Nephron (organoid): Measurements from ENCODE around the gene ID3.

Experiments used
- H3K27ac Mint-ChIP-seq, 3 experiments: 2 replicates each; pipeline ENCODE4 v1.8.0; 2020; ENCODE audit warnings: mixed read lengths in 3 of 3, mild to moderate bottlenecking in 2 of 3, moderate library complexity in 1 of 3
- H3K27me3 Mint-ChIP-seq: 2 replicates; pipeline ENCODE4 v1.8.0; 2021; ENCODE audit warnings: low read depth, mild to moderate bottlenecking, moderate library complexity, mixed read lengths
- H3K36me3 Mint-ChIP-seq: 2 replicates; pipeline ENCODE4 v1.8.0; 2020; ENCODE audit warnings: low read depth, mixed read lengths
- H3K4me1 Mint-ChIP-seq: 2 replicates; pipeline ENCODE4 v1.8.0; 2020; ENCODE audit warnings: mixed read lengths
- H3K4me3 Mint-ChIP-seq, 3 experiments: 2 replicates each; pipeline ENCODE4 v1.8.0; 2020; ENCODE audit warnings: mild to moderate bottlenecking in 3 of 3, mixed read lengths in 3 of 3, moderate library complexity in 2 of 3
- H3K9me3 Mint-ChIP-seq: 2 replicates; pipeline ENCODE4 v1.8.0; 2020; ENCODE audit warnings: mixed read lengths
- TF ChIP-seq, protein P1 (sequence below), 3 experiments: fragments of 200-600 bp; sonication (generic); IDR thresholded peaks; one replicate each; pipeline ENCODE4 v1.5.0; 2021; ENCODE audit warnings: antibody characterized with exemption in 3 of 3; ENCODE audit not compliant: unreplicated experiment in 3 of 3

ID3 gene

DNA sequence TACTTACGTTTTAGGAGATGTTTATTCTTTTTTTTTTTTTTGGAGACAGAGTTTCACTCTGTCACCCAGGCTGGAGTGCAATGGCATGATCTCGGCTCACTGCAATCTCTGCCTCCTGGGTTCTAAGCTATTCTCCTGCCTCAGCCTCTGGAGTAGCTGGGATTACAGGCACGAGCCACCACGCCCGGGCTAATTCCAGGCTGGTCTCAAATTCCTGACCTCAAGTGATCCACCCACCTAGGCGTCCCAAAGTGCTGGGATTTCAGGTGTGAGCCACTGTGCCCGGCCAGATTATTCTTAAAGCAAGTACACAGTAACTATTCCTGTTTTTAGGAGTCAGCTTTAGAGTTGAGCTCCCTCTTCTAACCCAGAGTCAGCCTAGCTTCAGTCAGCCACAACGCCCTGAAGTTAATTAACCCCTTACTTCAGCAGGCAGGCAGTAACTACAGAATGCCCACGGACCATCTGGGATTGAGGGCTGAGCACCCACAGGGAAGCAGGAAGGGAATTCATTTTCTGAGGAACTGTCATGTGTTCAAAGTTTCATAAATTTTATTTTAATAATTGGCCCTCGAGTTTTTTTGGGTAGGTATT, 5.3 kb upstream of the ID3 start:
- H3K4me3 Mint-ChIP-seq: peak overlapping the region; percentile 47 to 74 (median 49)
- H3K9me3 Mint-ChIP-seq: no peaks in the 10 kb centered on the region
- TF ChIP-seq, protein P1, sequence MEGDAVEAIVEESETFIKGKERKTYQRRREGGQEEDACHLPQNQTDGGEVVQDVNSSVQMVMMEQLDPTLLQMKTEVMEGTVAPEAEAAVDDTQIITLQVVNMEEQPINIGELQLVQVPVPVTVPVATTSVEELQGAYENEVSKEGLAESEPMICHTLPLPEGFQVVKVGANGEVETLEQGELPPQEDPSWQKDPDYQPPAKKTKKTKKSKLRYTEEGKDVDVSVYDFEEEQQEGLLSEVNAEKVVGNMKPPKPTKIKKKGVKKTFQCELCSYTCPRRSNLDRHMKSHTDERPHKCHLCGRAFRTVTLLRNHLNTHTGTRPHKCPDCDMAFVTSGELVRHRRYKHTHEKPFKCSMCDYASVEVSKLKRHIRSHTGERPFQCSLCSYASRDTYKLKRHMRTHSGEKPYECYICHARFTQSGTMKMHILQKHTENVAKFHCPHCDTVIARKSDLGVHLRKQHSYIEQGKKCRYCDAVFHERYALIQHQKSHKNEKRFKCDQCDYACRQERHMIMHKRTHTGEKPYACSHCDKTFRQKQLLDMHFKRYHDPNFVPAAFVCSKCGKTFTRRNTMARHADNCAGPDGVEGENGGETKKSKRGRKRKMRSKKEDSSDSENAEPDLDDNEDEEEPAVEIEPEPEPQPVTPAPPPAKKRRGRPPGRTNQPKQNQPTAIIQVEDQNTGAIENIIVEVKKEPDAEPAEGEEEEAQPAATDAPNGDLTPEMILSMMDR (IDR thresholded peaks at IDR 0.05; ENCODE audit: unreplicated experiment in 3 of 3): no peak
- H3K27ac Mint-ChIP-seq: peak overlapping the region; percentile 99
- peaks cover 81% of the 10 kb centered on the region for H3K4me1 Mint-ChIP-seq
- no peaks in the 10 kb centered on the region for H3K27me3 Mint-ChIP-seq
- no peaks in the 10 kb centered on the region for H3K36me3 Mint-ChIP-seq

DNA sequence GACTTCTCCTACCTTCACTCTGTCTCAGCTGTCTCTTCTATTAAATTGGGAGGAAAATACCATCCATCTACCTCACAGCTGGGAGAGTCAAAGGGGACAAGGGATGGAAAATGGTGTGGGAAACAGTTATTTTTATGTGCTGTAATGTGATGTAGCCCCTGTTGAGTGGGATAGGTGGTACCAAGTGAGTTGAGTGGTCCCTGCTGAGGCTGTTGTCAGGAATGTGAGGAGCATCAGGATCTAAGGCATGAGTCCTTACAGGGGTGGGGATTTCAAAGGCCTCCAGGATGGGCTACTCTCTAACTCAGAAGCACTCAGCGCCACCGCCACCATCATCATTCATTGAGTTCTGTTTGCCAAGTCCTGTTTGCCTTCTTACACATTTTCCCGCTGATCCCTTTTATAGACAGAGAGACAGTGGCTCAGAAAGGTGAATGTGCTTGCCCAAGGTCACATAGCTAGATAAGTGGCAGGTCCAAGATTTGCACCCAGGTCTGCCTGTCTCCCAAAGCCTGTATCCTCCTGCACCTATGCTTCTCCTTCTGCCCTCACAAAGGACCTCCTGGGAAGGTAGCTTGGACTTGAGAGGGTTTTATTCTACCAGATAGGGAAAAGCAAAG, 4.6 kb upstream of the ID3 start:
- Mint-ChIP-seq H3K27me3 (no peaks in the 10 kb centered on the region), H3K4me1 (peaks cover 76% of the 10 kb centered on the region), H3K27ac (peak overlapping the region; percentile 99), H3K36me3 (no peaks in the 10 kb centered on the region), H3K9me3 (no peaks in the 10 kb centered on the region), H3K4me3 (peak overlapping the region; percentile 45 to 74 (median 59))
- TF ChIP-seq, protein P1 (IDR thresholded peaks at IDR 0.05; ENCODE audit: unreplicated experiment in 3 of 3): no peak

DNA sequence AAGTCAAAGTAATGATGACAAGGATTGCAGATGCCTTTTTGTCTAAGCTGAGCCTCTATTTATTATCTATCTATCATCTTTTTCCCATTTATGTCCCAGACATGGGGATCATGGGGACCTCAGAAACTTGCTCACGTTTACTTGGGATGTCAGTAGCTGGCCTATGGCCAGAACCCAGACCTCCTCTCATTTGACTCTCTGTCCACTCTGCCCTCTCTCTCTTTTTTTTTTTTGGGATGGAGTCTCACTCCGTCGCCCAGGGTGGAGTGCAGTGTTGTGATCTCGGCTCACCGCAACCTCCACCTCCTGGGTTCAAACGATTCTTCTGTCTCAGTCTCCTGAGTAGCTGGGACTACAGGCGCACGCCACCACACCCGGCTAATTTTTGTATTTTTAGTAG, 3.7 kb upstream of the ID3 start:
- Mint-ChIP-seq H3K36me3 (peaks cover 8% of the 10 kb centered on the region), H3K27me3 (no peaks in the 10 kb centered on the region), H3K9me3 (no peaks in the 10 kb centered on the region), H3K4me1 (peaks cover 70% of the 10 kb centered on the region), H3K4me3 (peak overlapping the region; percentile 45 to 74 (median 59)), H3K27ac (peak overlapping the region; percentile 99)
- TF ChIP-seq, protein P1 (IDR thresholded peaks at IDR 0.05; ENCODE audit: unreplicated experiment in 3 of 3): no peak

DNA sequence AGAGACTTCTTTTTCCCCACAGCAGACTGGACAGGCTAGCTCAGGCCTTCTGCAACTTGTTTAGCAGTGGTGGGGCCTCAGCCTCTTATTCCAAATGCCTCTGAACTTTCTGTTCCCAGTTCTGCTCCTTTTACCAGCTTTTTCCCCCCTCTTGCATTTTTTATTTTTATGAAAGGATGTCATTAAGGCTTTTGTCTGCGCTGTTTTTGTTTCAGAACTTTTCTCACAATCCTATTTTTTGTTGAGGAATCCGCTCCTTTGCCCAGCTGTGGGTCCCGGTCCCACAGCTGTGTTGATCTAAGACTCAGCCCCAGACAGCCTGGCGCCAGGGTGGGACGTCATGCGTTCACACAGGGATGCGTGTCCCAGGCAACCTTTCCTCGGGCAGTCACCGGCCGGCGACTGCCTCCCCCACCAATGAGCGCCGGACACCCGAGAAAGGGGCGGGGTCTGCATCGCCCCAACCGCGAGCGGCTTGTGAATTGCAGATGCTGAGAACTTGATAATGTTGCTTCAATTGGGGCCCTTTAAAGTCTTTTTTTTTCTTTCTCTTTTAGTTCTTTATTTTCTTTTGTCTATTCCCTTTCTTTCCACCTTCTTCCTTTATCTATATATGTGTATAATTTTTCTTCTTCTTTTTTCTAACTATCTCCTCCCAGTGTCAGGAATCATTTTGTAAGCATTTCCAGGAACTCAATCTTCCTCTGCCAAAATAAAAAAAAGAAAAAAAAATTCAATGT, 3.0 kb upstream of the ID3 start:
- TF ChIP-seq, protein P1 (IDR thresholded peaks at IDR 0.05; ENCODE audit: unreplicated experiment in 3 of 3): no peak

DNA sequence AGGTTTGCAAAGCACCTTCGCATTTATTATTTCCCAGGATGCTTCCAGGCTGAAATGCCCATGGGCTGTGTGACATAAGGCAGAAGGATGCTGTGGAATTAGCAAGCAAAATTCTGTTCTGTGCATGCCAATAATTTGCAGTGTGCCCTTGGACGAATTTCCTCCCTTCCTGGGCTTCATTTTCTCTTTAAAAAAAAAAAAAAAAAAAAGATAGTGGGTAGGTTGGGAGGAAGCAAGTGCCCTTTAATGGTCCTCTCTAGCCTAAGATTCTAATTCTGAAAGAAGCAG, 2.5 kb upstream of the ID3 start:
- Mint-ChIP-seq H3K9me3 (no peaks in the 10 kb centered on the region), H3K4me3 (peak overlapping the region; percentile 87 to 92 (median 92)), H3K36me3 (peaks cover 21% of the 10 kb centered on the region), H3K27ac (peak overlapping the region; percentile 99), H3K27me3 (no peaks in the 10 kb centered on the region), H3K4me1 (peaks cover 81% of the 10 kb centered on the region)
- TF ChIP-seq, protein P1 (IDR thresholded peaks at IDR 0.05; ENCODE audit: unreplicated experiment in 3 of 3): no peak

More for the DNA sequence above, 3.0 kb upstream of the ID3 start:
- Mint-ChIP-seq H3K4me1 (peaks cover 76% of the 10 kb centered on the region), H3K27me3 (no peaks in the 10 kb centered on the region), H3K27ac (peak overlapping the region; percentile 99), H3K36me3 (peaks cover 15% of the 10 kb centered on the region), H3K4me3 (peak overlapping the region; percentile 76 to 87 (median 78)), H3K9me3 (no peaks in the 10 kb centered on the region)
